Endometrial microvascular endothelial cells (primary cell): ENCODE data around the gene KPNB1. TPM values are rescaled to one million over a fixed set of nuclear protein-coding genes. Genes with fewer than 3 reads are reported as not detected.

ENCODE experiments used
- in situ Hi-C: cut with HindIII; loops from 2 replicates; pipeline ENCODE4 v1.10.0; 2017; ENCODE audit warnings: low sequenced_read_pairs, low pct_unique_long_range_greater_than_20kb; ENCODE audit errors: inconsistent ontology term
- total RNA-seq: library from RNA; depleted of rRNA; stranded (reverse); fragments of >200 nt; gene quantifications from one replicate; pipeline ENCODE4 v1.2.3, GENCODE V29; 2015; ENCODE audit errors: inconsistent ontology term

The KPNB1 gene
- total RNA-seq, 1 donor from 2014 or later = 488 TPM

DNA sequence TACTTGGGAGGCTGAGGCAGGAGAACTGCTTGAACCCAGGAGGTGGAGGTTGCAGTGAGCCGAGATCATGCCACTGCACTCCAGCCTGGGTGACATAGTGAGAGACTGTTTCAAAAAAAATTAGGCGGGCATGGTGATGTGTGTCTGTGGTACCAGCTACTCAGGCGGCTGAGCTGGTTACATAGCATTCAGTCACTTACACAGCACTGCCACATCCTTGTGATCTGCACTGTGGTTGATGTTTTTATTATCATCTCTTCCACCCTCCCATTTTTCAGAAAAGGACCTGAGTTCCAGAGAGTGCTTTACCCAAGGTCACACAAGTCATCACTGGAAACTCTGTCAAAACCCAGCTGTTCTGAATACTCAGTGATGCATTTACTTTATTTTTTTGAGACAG lies 14.8 kb upstream of the KPNB1 start:
- in situ Hi-C loops = no loop called here

DNA sequence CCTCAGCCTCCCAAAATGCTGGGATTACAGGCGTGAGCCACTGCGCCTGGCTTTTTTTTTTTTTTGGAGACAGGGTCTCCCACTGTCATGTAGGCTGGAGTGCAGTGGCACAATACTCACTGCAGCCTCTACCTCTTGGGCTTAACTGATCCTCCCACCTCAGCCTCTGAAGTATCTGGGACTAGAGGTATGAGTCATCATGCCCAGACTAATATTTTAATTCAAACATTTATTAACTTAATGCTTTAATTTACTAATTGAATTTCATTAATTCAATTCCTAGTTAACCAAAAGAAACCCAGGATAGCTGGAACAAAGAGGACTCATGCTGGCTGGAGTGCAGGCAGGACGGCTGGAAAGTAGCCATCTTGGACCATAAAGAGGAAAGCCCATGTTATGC lies 14.0 kb upstream of the KPNB1 start:
- in situ Hi-C loops = no loop called here

DNA sequence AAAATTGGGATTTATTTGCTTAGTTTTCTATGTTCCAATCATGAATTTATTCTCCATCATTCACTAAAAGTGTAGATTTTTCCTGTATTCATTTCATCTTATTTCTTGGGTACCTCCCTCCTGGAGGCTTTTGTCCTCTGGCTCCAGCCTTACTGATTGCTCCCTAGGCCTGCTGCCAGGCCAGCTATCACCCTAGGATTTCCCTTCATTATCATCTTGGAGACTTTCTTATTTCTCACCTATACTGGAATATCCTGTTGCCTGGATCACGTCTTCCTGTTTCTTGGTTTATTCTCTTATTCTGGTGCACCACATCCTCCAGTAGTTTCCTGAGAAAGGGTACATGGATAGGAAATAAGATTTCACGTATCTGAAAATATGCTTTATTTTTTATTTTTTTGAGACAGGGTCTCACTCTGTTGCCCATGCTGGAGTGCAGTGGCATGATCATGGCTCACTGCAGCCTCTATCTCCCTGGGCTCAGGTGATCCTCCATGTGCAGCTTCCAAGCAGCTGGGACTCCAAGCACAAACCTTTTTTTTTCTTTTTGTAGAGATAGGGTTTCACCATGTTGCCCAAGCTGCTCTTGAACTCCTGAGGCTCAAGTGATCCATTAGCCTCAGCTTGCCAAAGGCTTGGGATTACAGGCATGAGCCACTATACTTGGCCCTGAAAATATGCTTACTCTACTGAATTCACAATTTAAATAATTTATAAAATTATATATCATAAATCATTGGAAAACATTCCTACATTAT lies 13.3 kb upstream of the KPNB1 start:
- in situ Hi-C loops = no loop called here

DNA sequence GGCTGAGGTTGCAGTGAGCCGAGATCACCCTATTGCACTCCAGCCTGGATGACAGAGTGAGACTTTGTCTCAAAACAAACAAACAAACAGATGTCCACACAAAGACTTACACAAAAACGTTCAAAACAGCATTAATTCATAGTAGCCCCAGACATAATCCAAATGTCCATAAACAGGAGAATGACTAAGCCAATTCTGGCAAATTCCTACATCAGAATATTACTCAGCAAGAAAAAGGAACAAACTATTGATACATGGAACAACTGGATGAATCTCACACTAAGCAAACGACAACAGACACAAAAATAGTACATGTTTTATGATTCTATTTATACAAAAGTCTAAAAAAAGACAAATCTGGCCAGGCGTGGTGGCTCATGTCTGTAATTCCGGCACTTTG lies 10.8 kb upstream of the KPNB1 start:
- in situ Hi-C loops = no loop called here

DNA sequence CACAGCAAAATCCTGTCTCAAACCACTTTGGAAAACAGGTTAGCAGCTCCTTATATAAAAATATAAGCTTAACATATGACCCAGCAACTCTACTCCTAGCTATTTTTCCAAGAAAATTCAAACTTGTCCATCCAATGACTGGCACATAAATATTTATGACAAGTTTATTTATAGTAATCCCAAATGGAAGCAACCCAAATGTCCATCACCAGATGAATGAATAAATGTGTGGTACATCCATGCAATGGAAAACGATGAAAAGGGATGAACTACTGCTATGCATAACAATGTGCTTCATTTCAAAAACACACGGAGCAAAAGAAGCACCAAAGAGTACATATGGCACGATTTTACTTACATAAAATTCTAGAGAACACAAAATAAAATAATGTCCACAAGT lies 9.6 kb upstream of the KPNB1 start:
- in situ Hi-C loops = no loop called here

DNA sequence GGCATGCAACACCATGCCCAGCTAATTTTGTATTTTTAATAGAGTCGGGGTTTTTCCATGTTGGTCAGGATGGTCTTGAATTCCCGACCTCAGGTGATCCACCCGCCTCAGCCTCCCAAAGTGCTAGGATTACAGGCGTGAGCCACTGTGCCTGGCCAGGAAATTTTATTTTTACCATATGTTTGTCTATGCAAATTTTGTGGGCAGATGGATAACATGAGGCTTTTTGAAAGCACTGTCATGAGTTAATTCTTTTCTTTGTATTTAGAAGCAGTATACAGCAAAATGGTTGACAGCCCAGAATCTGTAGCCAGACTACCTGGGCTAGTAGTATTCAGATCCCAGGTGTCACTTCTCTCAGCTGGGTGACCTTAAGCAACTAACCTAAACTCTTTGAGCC lies 8.5 kb upstream of the KPNB1 start:
- in situ Hi-C loops = no loop called here

DNA sequence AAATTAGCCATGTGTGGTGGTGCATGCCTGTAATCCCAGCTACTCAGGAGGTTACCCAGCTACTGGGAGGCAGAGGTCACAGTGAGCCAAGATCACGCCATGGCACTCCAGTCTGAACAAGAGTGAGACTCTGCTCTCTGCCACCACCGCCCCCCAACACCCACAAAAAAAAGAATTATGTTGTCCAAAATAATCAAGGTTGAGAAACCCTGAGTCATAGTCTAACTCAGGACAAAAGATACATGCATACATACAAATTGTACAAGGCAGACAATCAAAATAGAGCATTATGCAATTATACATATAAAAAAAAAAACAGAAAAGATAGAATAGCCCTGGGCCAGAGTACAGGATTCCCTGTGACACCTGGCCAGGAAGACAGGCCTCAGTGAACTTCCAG lies 6.6 kb upstream of the KPNB1 start:
- in situ Hi-C loops = no loop called here

DNA sequence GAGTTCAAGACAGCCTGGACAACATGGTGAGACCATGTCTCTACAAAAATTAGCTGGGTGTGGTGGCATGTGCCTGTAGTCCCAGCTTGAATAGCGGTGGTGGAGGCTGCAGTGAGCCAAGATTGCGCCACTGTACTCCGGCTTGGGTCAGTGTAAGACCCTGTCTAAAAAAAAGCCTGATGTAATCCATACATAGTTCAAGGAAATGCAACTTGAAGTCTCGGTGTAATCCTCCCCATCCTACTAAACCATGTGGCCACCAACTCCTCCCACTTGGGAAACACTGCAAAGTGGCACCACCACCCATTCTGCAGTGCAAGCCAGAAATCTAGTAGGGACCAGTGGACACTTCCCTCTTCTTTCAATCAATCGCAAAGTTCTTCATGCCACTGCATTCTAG lies 5.4 kb upstream of the KPNB1 start:
- in situ Hi-C loops = no loop called here

DNA sequence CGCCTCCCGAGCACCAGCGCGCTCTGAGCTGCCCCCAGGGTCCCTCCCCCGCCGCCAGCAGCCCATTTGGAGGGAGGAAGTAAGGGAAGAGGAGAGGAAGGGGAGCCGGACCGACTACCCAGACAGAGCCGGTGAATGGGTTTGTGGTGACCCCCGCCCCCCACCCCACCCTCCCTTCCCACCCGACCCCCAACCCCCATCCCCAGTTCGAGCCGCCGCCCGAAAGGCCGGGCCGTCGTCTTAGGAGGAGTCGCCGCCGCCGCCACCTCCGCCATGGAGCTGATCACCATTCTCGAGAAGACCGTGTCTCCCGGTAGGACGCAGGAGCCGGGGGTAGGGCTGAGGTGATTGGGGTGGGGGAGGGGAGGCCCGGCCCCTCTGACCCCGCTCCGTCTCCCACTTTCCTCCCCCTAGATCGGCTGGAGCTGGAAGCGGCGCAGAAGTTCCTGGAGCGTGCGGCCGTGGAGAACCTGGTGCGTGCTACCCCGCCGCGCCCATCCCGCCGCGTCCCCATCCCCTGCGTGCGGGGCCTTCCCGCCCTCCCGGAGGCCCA lies 329 bp downstream of the KPNB1 start:
- in situ Hi-C loops = no loop called here

DNA sequence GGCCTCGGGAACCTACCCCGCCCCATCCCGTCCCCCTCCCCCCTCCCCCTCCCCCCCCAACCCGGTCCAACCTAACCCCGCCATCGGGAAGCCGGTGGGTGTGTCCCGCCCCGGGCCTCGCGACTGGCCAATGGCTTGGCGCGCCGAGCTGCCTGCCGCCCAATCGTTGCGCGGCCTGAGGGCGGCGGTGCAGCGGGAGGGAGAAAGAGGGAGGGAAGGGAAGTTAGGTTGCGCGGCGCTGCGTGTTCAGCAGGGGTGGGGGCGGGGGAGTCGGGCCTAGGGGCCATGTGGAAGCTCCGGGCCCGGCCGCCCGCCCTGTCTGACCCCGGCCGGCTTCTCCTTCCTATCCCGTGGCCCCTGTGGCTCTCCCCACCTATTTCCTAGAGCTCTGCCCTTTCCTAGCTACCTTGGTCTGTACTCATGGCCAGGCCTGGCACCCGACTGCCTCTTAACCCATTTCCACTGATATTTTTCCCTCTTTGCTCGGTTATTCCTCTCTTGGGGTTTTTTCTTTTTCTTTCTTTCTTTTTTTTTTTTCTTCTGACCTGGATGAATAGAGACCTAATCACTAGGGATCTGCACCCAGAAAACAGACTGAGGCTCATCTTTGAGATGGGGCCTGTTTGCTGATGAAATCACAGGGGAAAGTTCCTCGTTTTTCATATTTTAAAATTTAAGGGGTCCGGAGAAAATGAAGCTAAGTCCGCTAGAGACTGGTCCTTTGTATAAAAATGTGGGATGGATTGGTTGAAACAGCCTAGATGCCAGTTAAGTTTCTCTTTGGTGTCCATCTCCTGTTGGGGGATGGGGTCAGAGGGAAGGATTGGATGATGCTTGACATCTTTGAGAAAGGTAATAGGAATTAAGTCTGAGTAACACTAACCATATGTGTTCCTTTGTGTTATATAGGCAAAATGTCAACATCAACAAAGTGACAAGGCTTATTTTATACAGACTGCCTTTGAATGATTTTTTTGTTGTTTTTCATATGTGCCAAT lies 1.1 kb downstream of the KPNB1 start:
- in situ Hi-C loops = no loop called here

DNA sequence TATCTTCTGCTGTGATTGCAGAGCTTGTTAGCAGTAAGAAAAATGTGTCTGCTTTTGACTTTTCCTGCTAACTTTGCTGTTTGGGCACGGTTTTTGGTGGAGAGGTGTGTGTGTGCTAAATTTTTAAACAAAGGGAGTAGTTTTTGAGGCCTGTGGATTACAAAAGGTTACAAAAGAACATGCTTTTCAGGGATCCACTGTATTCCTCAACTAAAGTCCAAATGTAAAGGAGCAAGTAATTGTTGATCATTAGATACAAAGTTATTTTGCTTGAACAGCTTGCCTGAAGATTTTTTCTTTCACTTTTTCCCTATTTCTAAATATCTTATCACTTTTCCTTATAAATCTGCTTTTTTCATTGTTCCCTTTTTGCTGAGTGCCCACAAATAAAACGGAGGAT lies 2.0 kb downstream of the KPNB1 start:
- in situ Hi-C loops = no loop called here

DNA sequence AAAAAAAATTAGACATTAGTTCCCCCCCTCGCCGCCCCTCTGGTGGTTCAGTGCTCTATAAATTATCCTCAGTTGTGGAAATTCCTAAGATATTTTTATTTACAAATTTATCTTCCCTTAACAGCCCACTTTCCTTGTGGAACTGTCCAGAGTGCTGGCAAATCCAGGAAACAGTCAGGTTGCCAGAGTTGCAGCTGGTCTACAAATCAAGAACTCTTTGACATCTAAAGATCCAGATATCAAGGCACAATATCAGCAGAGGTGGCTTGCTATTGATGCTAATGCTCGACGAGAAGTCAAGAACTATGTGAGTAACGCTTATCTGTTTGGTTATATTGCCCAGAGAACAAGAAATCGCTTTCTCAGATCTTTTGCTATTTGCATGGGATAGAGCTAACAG lies 2.9 kb downstream of the KPNB1 start:
- in situ Hi-C loops = no loop called here

DNA sequence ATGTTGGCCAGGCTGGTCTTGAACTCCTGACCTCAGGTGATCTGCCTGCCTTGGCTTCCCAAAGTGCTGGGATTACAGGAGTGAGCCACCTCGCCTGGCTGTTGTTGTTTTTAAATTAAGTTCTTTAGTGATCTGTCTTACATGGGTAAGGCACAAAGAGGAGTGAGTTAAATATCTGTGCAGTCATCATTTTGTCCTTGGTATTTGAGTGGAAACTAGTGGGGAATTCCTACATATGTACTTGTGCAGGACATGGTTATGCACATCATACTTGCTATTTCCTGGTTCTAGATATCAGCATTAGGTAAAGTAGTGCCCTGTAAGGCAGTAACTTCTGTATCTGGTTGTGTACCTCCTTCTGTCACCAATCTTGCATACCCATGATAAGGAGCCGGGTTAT lies 3.7 kb downstream of the KPNB1 start:
- in situ Hi-C loops = no loop called here

DNA sequence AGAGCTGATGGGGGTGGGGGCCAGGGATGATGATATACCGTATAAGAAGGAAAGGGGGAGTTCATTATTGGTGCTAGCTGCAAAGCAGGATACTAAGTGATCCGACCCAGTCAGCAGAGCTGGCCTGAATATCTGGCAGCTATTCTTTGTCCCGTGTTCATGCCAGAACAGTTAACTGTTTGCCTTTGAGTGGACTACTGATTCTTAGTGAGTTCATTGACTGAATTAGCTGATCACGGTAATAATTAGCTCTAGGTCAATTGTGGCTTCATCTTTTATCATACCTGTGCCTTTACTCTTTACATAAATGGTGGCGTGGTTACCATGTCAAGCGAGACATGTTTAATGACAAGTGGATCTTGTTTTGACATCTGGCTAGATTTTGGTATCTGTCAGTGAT lies 5.3 kb downstream of the KPNB1 start:
- in situ Hi-C loops = no loop called here

DNA sequence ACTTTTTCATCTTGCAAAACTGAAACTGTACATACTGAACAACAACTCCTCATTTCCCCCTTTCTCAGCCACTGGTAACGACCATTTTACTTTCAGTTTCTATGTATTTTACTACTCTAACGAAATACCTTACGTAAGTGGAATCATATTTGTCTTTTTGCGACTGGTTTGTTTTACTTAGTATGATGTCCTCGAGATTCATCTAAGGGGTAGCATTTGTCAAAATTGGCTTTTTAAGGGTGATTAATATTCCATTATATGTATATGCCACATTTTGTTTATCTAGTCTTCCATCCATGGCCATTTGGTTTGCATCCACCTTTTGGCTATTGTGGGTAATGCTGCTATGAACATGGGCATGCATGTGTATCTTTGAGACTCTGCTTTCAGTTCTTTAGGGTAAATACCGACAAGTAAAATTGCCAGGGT lies 10.4 kb downstream of the KPNB1 start:
- in situ Hi-C loops = no loop called here

DNA sequence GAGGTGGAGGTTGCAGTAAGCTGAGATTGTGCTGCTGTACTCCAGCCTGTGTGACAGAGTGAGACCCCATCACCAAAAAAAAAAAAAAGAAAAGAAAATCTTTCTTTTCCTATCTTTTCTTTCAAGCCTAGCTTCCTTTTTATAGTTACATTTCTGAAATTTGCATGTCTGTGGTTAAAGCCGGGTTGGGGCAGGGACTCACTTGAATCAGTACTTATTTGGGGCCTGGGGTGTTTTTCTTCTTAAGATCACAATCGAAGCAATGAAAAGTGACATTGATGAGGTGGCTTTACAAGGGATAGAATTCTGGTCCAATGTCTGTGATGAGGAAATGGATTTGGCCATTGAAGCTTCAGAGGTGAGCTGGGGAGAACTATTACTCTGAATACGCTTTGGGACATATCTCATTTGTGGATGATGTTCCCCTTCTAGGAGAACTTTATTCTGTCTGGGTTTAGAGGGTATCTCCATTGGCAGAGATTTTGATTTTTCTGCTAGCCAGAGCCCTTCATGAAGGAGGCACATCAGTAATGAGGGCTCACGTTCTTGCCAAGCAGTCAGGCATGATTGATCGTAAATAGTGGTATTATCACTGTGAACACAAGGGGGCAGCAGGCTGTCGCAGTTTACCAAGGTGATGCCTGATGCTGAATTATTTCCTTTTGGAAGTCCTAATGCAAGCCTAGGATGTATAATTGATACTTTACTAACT lies 14.3 kb downstream of the KPNB1 start:
- in situ Hi-C loops = no loop called here

DNA sequence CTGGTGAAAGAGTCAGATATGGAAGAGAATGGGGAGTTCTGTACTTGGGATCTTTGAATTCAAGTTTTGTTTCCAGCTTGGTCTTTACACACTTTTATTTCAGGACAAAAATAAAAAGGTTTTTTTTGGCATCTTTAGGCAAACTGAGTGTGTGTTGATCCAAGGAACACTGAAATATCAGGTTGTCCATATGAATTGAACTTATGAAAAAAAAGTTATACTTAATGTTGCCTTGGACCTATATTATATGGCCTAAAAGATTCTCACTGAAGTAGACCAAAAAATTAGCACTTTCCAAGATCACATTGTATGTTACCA lies 14.9 kb downstream of the KPNB1 start:
- in situ Hi-C loops = no loop called here

DNA sequence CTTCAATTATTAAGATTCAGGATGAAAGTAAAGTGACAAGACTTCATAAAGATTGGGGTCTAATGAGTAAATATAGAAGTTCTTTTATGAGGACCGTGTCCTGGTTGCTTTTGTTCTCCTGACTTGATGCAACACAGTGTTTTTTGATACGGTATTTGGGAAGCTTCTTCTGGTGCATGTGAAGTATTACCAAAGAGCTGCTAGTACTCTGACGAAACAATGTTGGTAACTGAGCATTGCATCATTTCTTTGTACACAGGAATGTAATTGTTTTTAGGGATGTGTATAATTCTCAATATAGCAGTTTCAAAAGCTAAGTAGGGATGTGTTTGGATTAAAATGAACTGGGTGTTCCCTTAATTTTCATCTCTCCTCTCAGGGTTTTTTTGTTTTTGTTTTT lies 15.9 kb downstream of the KPNB1 start:
- in situ Hi-C loops = no loop called here

DNA sequence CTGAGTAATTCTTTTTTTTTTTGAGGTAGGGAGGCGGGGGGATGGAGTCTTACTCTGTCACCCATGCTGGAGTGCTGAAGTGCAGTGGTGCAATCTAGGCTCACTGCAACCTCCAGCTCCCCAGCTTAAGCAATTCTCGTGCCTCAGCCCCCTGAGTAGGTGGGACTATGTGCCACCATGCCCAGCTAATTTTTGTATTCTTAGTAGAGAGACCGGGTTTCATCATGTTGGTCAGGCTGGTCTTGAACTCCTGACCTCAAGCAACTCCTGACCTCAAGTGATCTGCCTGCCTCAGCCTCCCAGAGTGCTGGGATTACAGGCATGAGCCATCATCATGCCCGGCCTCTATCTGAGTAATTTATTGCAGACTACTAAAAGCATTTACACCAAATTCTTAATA lies 19.4 kb downstream of the KPNB1 start:
- in situ Hi-C loops = no loop called here
